ENCODE measurements around the gene ZP3. TPM values are rescaled to one million over a fixed set of nuclear protein-coding genes. Genes with fewer than 3 reads are reported as not detected.
"Not testable (repeated sequence)": the region's sequence is repeated elsewhere in the genome, so short reads cannot be mapped to it uniquely, and the experiment has no call there.

Gene ZP3
- total RNA-seq, 4 donors from 2014 or later: 2.8 to 4.3 (median 3.3) TPM; not detected in 1

DNA sequence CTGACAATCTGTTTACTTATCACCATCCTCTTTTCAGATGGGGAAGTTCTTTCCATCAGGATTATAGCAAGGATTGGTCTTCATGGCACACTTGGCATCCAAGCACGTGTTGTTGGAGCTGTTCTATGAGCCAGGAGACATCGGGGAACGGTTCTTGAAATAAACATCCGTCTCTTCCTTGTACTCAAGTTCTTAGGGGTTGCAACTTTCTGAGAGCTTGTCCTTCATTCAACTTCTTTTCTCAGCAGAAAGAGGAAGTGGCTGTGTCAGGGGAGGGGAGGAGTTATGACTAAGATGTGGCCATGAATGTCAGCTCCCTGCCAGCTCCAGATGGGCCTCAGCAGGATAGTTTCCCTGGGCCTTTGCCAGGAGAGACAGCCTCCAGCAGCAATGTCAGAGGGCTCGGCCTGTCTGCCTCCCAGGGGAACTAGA, 20.8 kb downstream of the ZP3 start:
- H3K27me3 ChIP-seq, H3K36me3 ChIP-seq, H3K4me3 ChIP-seq, H3K9me3 ChIP-seq, H3K4me1 ChIP-seq: not testable (repeated sequence)
- DNase-seq: peak in 1 of 3 donors; percentile 71
- H3K27ac ChIP-seq: peak overlapping the region; percentile 46 to 75 (median 61)

DNA sequence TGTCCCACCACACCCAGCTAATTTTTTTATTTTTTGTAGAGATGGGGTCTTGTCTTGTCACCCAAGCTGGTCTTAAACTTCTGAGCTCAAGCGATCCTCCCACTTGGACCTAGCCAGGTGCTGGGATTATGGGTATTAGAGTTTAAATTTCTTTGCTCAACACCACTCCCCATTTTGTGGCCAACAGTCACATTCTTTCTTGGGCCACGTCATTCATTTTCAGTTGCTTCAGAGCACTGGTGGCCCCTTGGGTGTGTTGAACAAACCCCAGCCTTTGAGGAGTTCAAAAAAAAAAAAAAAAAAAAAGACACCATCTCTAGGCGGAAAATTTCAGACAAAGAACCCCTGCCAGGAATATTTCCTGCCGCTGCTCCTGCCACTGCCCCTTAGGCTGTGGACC, 32.3 kb downstream of the ZP3 start:
- H3K27me3 ChIP-seq, H3K9me3 ChIP-seq, DNase-seq, H3K4me3 ChIP-seq, H3K27ac ChIP-seq, H3K4me1 ChIP-seq, H3K36me3 ChIP-seq: not testable (repeated sequence)

DNA sequence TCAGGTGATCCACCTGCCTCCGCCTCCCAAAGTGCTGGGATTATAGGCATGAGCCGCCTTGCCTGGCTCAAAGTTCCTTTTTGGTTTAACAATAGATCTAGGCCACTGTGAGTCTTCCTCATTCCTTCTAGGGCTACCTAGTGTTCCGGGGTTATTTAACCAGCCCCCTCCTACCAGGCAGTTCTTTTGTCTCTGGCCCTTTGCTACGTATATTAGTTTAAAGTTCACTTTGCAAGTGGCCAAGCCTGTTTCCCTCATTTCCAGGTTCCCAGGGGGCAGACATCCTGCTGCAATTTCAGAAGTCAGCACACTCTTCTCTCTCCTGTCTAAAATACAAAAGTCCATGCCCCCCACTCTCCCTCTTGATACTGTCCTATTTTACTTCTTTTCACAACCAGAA, 33.8 kb downstream of the ZP3 start:
- not testable (repeated sequence) for H3K36me3 ChIP-seq, H3K27me3 ChIP-seq, H3K27ac ChIP-seq, H3K4me1 ChIP-seq, DNase-seq, H3K9me3 ChIP-seq, H3K4me3 ChIP-seq

DNA sequence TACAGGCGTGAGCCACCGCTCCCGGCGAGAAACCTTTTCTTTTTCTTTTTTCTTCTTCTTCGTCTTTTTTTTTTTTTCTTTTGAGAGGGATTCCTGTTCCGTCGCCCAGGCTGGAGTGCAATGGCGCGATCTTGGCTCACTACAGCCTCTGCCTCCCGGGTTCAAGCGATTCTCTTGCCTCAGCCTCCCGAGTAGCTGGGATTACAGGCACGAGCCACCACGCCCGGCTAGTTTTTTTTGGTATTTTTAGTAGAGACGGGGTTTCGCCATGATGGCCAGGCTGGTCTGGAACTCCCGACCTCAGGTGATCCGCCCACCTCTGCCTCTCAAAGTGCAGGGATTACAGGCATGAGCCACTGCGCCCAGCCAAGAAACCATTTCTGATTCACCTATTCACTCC, 36.0 kb downstream of the ZP3 start:
- H3K27ac ChIP-seq, DNase-seq, H3K27me3 ChIP-seq, H3K36me3 ChIP-seq, H3K9me3 ChIP-seq, H3K4me3 ChIP-seq: not testable (repeated sequence)
- peaks cover 0 to 12% (median 0%) of the 10 kb centered on the region in 4 donors for H3K4me1 ChIP-seq

GRCh38 chr7:76461464-76462101, 36.8 kb downstream of the ZP3 start, which contains the start of gene DTX2:
Gene DTX2 (plus strand): TSS chr7:76461709. CDS start chr7:76480510, 18,801 bp downstream.
- peak in 1 of 3 donors; percentile 62 for DNase-seq
- not testable (repeated sequence) for H3K9me3 ChIP-seq, H3K27me3 ChIP-seq, H3K36me3 ChIP-seq
- peak within 1 kb of the TSS; percentile 74 to 81 (median 78) for H3K27ac ChIP-seq
- peak within 1 kb of the TSS; percentile 51 to 68 (median 62) for H3K4me3 ChIP-seq
- peaks cover 0 to 14% (median 0%) of the 10 kb centered on the region in 4 donors for H3K4me1 ChIP-seq

GRCh38 chr7:76462271-76462882, 37.6 kb downstream of the ZP3 start:
- DNase-seq, H3K27me3 ChIP-seq: not testable (repeated sequence)

DNA sequence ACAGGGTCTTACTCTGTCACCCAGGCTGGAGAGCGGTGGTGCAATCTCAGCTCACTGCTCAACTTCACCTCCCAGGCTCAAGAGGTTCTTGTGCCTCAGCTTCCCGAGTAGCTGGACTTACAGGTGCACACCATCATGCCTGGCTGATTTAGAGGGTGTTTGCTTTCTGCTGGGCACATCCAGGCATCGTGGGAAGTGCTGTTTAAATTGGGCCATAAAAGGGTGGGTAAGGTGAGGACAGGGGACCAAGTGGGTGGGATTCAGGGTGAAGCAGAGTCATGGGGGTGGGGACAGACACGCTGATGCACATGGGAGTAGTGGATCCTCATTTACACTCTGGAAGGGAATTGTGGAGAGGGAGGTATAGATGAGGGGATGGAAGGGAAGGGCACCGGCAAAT, 40.2 kb downstream of the ZP3 start:
- H3K4me3 ChIP-seq, H3K9me3 ChIP-seq, H3K36me3 ChIP-seq, H3K27me3 ChIP-seq, DNase-seq, H3K27ac ChIP-seq: not testable (repeated sequence)
- peaks cover 0 to 23% (median 0%) of the 10 kb centered on the region in 4 donors for H3K4me1 ChIP-seq

More at GRCh38 chr7:76462271-76462882, 37.6 kb downstream of the ZP3 start:
- not testable (repeated sequence) for H3K27ac ChIP-seq, H3K4me3 ChIP-seq, H3K9me3 ChIP-seq, H3K36me3 ChIP-seq
- H3K4me1 ChIP-seq: peaks cover 0 to 19% (median 0%) of the 10 kb centered on the region in 4 donors

- H3K27ac ChIP-seq: not testable (repeated sequence)
Observed at GRCh38 chr7:76465950-76466349, 41.2 kb downstream of the ZP3 start.

DNA sequence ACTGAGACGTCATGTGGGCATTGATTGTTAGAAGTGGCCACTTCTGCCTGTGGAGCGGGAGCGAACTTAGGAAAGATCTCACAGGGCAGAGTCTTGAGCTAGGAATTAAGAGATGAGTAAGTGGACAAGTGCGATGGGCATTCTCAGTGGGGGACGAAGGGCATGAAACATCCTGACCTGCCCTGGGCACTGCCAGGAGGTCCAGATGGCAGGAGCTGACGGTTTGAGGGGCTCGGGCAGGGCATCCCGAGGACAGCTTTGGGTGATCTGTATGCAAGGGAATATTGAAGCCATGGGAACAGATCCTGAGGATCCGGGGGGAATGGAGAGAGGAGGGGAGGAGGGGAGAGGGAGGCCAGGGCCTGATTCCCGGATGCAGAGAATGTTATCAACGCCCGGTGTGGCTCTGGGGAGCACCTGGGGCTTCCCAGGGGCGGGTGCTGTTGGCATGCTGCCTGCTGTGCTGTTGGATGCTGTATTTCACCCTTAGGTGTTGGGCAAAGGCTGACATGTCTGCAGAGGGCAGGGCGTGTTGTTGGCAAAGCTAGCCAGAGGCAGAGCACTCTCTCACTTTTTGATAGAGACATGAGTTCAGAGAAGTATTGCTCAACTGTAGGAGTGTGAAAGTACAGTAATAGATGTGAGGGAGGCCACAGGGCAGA, 43.1 kb downstream of the ZP3 start:
- peak overlapping the region in 3 of 4 donors; percentile 21 to 79 (median 78) for H3K27ac ChIP-seq
- peaks cover 0 to 23% (median 0%) of the 10 kb centered on the region in 4 donors for H3K4me1 ChIP-seq
- not testable (repeated sequence) for H3K4me3 ChIP-seq, H3K9me3 ChIP-seq, H3K36me3 ChIP-seq, H3K27me3 ChIP-seq
- DNase-seq: peak in 2 of 3 donors; percentile 90 to 93

More at GRCh38 chr7:76465950-76466349, 41.2 kb downstream of the ZP3 start:
- not testable (repeated sequence) for H3K27me3 ChIP-seq, H3K36me3 ChIP-seq, DNase-seq, H3K4me3 ChIP-seq, H3K9me3 ChIP-seq
- peaks cover 0 to 23% (median 0%) of the 10 kb centered on the region in 4 donors for H3K4me1 ChIP-seq

DNA sequence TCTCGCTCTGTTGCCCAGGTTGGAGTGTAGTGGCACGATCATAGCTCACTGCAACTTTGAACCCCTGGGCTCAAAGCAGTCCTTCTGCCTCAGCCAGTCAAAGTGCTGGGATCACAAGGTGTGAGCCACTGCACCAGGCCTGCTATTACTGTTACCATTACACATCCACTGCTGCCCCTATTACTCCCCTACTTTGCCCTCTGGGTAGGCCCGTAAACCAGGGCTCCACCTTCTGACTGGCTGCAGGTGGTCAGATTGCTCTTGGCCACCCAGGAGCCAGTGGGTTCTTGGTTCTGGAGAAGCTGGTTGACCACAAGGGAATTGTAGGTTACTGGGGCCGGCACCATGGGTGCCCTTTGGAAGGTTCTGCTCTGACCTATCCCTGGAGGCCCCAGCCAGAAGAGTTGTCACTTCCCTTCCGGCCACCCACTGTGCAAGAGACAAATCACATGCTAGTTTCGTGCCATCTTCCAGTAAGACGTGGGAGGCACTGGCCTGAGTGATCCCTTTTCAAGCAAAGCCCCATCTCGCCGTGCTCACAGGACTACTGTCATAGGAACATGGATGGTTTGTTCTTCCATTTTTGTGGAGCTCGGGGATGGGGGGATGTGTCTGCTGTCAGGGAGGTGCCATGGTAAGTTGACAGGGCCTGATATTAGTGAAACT, 46.9 kb downstream of the ZP3 start:
- peak in 1 of 3 donors; percentile 13 for DNase-seq
- not testable (repeated sequence) for H3K27ac ChIP-seq, H3K4me1 ChIP-seq, H3K4me3 ChIP-seq, H3K9me3 ChIP-seq, H3K36me3 ChIP-seq, H3K27me3 ChIP-seq

DNA sequence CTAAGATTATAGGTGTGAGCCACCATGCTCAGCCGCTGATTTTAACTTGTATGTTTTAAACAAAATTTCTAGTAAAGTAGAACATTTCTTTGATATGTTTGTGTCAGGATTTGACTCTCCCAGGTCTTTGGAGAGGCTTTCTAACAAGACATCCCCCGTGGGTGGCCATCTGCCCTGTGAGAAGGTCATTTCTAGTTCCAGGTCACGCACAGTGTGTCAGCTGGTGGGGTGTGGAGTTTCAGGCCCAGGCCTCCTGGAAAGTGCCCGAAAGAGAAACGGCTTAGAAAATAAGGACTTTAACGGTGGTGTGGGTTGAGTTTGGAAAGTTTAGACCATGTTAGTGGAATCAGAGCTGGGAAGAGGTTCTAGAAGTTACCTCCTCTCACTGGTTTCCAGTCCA, 48.3 kb downstream of the ZP3 start:
- not testable (repeated sequence) for H3K36me3 ChIP-seq, H3K4me3 ChIP-seq, H3K9me3 ChIP-seq, DNase-seq, H3K27ac ChIP-seq, H3K27me3 ChIP-seq, H3K4me1 ChIP-seq

GRCh38 chr7:76476280-76476679, 51.5 kb downstream of the ZP3 start:
- H3K4me1 ChIP-seq, DNase-seq, H3K27ac ChIP-seq, H3K27me3 ChIP-seq, H3K9me3 ChIP-seq, H3K4me3 ChIP-seq, H3K36me3 ChIP-seq: not testable (repeated sequence)

DNA sequence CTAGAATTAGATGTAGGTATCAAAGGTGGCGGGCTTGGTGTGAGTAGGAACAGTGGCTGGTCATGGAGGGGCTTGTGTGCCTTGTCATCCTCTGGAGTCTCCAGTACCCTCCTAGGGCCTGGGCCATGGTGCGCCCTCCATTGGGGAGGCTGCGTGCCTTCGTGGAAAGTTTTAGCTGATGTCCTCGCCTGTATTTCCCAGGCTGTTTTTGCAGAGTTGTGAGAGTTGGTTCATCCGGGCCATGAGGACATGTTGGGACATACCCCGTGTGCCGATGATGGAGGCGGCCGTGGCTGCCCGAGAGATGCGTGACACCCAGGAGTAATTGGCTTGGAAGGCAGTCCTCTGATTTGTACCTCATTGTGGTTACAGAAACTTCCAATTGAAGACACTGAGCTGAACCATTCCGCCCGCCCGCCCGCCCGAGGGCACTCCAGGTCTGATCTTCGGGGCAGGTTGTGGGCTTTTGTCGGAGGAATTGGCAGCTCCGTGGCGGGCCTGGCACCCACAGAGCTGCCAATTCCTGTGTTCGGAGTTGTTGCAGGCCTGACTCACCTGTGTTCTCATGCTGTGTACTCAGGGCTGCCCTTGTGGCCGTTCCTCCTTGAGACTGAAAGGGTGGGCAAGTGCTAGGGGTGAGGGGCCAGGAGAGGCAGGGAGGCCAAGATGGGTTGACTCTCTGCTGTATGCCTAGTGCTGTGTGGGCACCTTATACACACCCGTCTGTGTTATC, 52.2 kb downstream of the ZP3 start:
- not testable (repeated sequence) for H3K27me3 ChIP-seq, H3K27ac ChIP-seq, H3K36me3 ChIP-seq, DNase-seq, H3K9me3 ChIP-seq, H3K4me1 ChIP-seq, H3K4me3 ChIP-seq

DNA sequence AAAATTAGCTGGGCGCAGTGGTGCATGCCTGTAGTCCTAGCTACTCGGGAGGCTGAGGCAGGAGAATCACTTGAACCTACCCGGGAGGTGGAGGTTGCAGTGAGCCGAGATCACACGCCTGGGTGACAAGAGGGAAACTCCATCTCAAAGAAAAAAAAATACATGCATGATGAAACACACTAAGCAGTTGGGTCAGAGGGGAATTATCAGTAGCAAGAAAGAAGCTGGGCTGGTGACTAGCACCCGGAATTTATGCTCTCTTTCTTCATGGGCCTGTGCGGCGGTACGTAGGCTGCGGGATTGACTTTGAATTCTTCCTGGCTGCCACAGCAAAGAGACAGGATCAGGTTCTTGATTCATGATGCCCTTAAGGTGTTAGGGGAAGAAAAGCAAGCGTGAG, 54.9 kb downstream of the ZP3 start:
- not testable (repeated sequence) for H3K4me1 ChIP-seq, H3K27ac ChIP-seq, DNase-seq, H3K27me3 ChIP-seq, H3K4me3 ChIP-seq, H3K9me3 ChIP-seq
- H3K36me3 ChIP-seq: peaks cover 0 to 13% (median 0%) of the 10 kb centered on the region in 3 donors

All from Peyer's patch (tissue), 4 donors.